WTC11 (cell line): ENCODE data around the gene DTHD1. TPM values are rescaled to one million over a fixed set of nuclear protein-coding genes. Genes with fewer than 3 reads are reported as not detected.

ENCODE experiments used
- ATAC-seq: fragments of 200-7000 bp; cut with Tn5 transposase; 2 replicates; pipeline ENCODE4 v1.10.0; 2021; ENCODE audit warnings: mild to moderate bottlenecking, moderate library complexity
- CTCF ChIA-PET: fragments of 300-600 bp; sonication (Branson Sonifier 250); formaldehyde crosslinking; loops from one replicate; lab custom pipeline; 2021; ENCODE audit warnings: antibody characterized with exemption; lab: Charles Lee
- POLR2A ChIA-PET: fragments of 350-600 bp; sonication (Branson Sonifier 250); formaldehyde crosslinking; loops from one replicate; lab custom pipeline; 2021; ENCODE audit warnings: antibody characterized with exemption; lab: Charles Lee
- DNase-seq: peaks from one replicate; pipeline ENCODE4 v3.0.0; 2021; ENCODE audit warnings: low spot score
- H3K27ac Mint-ChIP-seq: 2 replicates; pipeline ENCODE4 v1.8.0; 2021; ENCODE audit warnings: mixed read lengths
- H3K27me3 Mint-ChIP-seq: 2 replicates; pipeline ENCODE4 v1.8.0; 2021; ENCODE audit warnings: low read depth, mild to moderate bottlenecking, moderate library complexity, mixed read lengths
- H3K36me3 Mint-ChIP-seq: 2 replicates; pipeline ENCODE4 v1.8.0; 2021; ENCODE audit warnings: mixed read lengths
- H3K4me1 Mint-ChIP-seq: 2 replicates; pipeline ENCODE4 v1.8.0; 2022; ENCODE audit warnings: mixed read lengths
- H3K4me3 Mint-ChIP-seq: 2 replicates; pipeline ENCODE4 v1.8.0; 2021; ENCODE audit warnings: mild to moderate bottlenecking, moderate library complexity, mixed read lengths
- H3K9me3 Mint-ChIP-seq: 2 replicates; pipeline ENCODE4 v1.8.0; 2021; ENCODE audit warnings: mixed read lengths
- ATF1 ChIP-seq: sonication (generic); formaldehyde crosslinking; IDR thresholded peaks from 2 replicates; pipeline ENCODE4 v1.8.1; 2023; ENCODE audit warnings: mild to moderate bottlenecking, moderate library complexity, missing genetic modification reagents
- ELF4 ChIP-seq: sonication (generic); formaldehyde crosslinking; IDR thresholded peaks from 2 replicates; pipeline ENCODE4 v1.8.1; 2022; ENCODE audit warnings: low read depth, mild to moderate bottlenecking, moderate library complexity, missing genetic modification reagents
- EMX1 ChIP-seq: fragments of 250-450 bp; sonication (Bioruptor Pico); IDR thresholded peaks from 2 replicates; pipeline ENCODE4 v1.8.0; 2021; ENCODE audit warnings: mild to moderate bottlenecking
- IRF2 ChIP-seq: sonication (generic); formaldehyde crosslinking; IDR thresholded peaks from 2 replicates; pipeline ENCODE4 v1.8.0; 2022; ENCODE audit warnings: low read depth, missing genetic modification reagents, borderline replicate concordance
- JAZF1 ChIP-seq: fragments of 250-450 bp; sonication (Bioruptor Pico); IDR thresholded peaks from 2 replicates; pipeline ENCODE4 v1.9.0; 2021; ENCODE audit warnings: moderate library complexity, mild to moderate bottlenecking, inconsistent platforms
- KAT7 ChIP-seq: sonication (generic); formaldehyde crosslinking; IDR thresholded peaks from 2 replicates; pipeline ENCODE4 v1.8.1; 2023; ENCODE audit warnings: missing genetic modification reagents, mild to moderate bottlenecking, borderline replicate concordance
- MXD4 ChIP-seq: fragments of 250-450 bp; sonication (Bioruptor Pico); IDR thresholded peaks from 2 replicates; pipeline ENCODE4 v1.8.0; 2021; ENCODE audit warnings: mild to moderate bottlenecking, moderate library complexity, borderline replicate concordance
- NR2C2 ChIP-seq: sonication (generic); formaldehyde crosslinking; IDR thresholded peaks from 2 replicates; pipeline ENCODE4 v1.8.0; 2022; ENCODE audit warnings: mild to moderate bottlenecking, missing genetic modification reagents
- SOX15 ChIP-seq: fragments of 250-450 bp; sonication (Bioruptor Pico); IDR thresholded peaks from 2 replicates; pipeline ENCODE4 v1.9.0; 2021; ENCODE audit warnings: mild to moderate bottlenecking
- TEAD4 ChIP-seq: sonication (generic); formaldehyde crosslinking; IDR thresholded peaks from 2 replicates; pipeline ENCODE4 v1.8.0; 2022; ENCODE audit warnings: mild to moderate bottlenecking, missing genetic modification reagents
- TP53 ChIP-seq: sonication (generic); formaldehyde crosslinking; IDR thresholded peaks from 2 replicates; pipeline ENCODE4 v1.8.1; 2023; ENCODE audit warnings: mild to moderate bottlenecking, missing genetic modification reagents
- ZNF219 ChIP-seq: sonication (generic); formaldehyde crosslinking; IDR thresholded peaks from 2 replicates; pipeline ENCODE4 v1.8.0; 2023; ENCODE audit warnings: missing genetic modification reagents, mild to moderate bottlenecking, borderline replicate concordance
- total RNA-seq: library from RNA; stranded (reverse); gene quantifications from 3 replicates; pipeline ENCODE4 v1.2.3, GENCODE V29; 2021
- TF ChIP-seq, protein P1 (sequence below): fragments of 250-450 bp; sonication (Bioruptor Pico); IDR thresholded peaks from 2 replicates; pipeline ENCODE4 v1.9.0; 2021; ENCODE audit warnings: mild to moderate bottlenecking
- TF ChIP-seq, protein P2 (sequence below): fragments of 250-450 bp; sonication (Bioruptor Pico); IDR thresholded peaks from 2 replicates; pipeline ENCODE4 v1.9.0; 2021; ENCODE audit warnings: mild to moderate bottlenecking, borderline replicate concordance
- TF ChIP-seq, protein P3 (sequence below): sonication (generic); formaldehyde crosslinking; IDR thresholded peaks from 2 replicates; pipeline ENCODE4 v1.8.1; 2023; ENCODE audit warnings: mild to moderate bottlenecking, missing genetic modification reagents, moderate library complexity
- TF ChIP-seq, protein P4 (sequence below): sonication (generic); formaldehyde crosslinking; IDR thresholded peaks from 2 replicates; pipeline ENCODE4 v1.8.1; 2022; ENCODE audit warnings: low read depth, missing genetic modification reagents, borderline replicate concordance
- TF ChIP-seq, protein P5 (sequence below): sonication (generic); formaldehyde crosslinking; IDR thresholded peaks from 2 replicates; pipeline ENCODE4 v1.8.1; 2023; ENCODE audit warnings: mild to moderate bottlenecking, missing genetic modification reagents
- TF ChIP-seq, protein P6 (sequence below): fragments of 250-450 bp; sonication (Bioruptor Pico); conservative IDR thresholded peaks from 2 replicates; pipeline ENCODE4 v1.9.0; 2021; ENCODE audit warnings: mild to moderate bottlenecking
- TF ChIP-seq, protein P7 (sequence below): fragments of 250-450 bp; sonication (Bioruptor Pico); IDR thresholded peaks from 2 replicates; pipeline ENCODE4 v2.1.2; 2022; ENCODE audit warnings: mild to moderate bottlenecking, moderate library complexity

Gene DTHD1
- total RNA-seq, 1 experiment from 2014 or later: not detected

DNA sequence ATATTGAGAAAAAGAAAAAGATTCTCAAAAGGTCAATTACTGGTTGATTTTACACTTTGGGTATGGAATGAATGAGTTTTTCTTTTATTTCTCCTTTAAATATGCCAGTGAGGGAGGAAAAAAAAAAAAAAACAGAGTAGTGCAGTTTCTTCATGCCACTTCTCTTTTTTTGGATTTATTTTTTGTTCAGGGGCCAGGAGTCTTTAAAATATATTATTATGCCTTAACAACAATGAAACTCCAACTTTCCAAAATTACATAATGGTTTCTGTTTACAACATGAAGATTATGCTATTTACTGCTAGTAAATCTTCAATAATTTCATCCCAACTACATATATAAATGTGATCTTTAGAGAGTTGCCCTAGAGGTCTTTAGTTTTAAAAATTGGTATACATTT is 31.9 kb downstream of the DTHD1 start:
- H3K9me3 Mint-ChIP-seq: no peaks in the 10 kb centered on the region
- TF ChIP-seq NR2C2 (CRISPR knock-in tag) (no peak), SOX15 (CRISPR knock-in tag) (no peak), JAZF1 (CRISPR knock-in tag) (no peak), EMX1 (no peak), IRF2 (CRISPR knock-in tag) (no peak), ATF1 (no peak)
- TF ChIP-seq, protein P1, sequence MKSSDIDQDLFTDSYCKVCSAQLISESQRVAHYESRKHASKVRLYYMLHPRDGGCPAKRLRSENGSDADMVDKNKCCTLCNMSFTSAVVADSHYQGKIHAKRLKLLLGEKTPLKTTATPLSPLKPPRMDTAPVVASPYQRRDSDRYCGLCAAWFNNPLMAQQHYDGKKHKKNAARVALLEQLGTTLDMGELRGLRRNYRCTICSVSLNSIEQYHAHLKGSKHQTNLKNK (CRISPR knock-in tag): no peak
- TF ChIP-seq, protein P2, sequence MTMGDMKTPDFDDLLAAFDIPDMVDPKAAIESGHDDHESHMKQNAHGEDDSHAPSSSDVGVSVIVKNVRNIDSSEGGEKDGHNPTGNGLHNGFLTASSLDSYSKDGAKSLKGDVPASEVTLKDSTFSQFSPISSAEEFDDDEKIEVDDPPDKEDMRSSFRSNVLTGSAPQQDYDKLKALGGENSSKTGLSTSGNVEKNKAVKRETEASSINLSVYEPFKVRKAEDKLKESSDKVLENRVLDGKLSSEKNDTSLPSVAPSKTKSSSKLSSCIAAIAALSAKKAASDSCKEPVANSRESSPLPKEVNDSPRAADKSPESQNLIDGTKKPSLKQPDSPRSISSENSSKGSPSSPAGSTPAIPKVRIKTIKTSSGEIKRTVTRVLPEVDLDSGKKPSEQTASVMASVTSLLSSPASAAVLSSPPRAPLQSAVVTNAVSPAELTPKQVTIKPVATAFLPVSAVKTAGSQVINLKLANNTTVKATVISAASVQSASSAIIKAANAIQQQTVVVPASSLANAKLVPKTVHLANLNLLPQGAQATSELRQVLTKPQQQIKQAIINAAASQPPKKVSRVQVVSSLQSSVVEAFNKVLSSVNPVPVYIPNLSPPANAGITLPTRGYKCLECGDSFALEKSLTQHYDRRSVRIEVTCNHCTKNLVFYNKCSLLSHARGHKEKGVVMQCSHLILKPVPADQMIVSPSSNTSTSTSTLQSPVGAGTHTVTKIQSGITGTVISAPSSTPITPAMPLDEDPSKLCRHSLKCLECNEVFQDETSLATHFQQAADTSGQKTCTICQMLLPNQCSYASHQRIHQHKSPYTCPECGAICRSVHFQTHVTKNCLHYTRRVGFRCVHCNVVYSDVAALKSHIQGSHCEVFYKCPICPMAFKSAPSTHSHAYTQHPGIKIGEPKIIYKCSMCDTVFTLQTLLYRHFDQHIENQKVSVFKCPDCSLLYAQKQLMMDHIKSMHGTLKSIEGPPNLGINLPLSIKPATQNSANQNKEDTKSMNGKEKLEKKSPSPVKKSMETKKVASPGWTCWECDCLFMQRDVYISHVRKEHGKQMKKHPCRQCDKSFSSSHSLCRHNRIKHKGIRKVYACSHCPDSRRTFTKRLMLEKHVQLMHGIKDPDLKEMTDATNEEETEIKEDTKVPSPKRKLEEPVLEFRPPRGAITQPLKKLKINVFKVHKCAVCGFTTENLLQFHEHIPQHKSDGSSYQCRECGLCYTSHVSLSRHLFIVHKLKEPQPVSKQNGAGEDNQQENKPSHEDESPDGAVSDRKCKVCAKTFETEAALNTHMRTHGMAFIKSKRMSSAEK (CRISPR knock-in tag): no peak
- TF ChIP-seq, protein P3, sequence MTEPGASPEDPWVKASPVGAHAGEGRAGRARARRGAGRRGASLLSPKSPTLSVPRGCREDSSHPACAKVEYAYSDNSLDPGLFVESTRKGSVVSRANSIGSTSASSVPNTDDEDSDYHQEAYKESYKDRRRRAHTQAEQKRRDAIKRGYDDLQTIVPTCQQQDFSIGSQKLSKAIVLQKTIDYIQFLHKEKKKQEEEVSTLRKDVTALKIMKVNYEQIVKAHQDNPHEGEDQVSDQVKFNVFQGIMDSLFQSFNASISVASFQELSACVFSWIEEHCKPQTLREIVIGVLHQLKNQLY (CRISPR knock-in tag): no peak
- TF ChIP-seq, protein P4, sequence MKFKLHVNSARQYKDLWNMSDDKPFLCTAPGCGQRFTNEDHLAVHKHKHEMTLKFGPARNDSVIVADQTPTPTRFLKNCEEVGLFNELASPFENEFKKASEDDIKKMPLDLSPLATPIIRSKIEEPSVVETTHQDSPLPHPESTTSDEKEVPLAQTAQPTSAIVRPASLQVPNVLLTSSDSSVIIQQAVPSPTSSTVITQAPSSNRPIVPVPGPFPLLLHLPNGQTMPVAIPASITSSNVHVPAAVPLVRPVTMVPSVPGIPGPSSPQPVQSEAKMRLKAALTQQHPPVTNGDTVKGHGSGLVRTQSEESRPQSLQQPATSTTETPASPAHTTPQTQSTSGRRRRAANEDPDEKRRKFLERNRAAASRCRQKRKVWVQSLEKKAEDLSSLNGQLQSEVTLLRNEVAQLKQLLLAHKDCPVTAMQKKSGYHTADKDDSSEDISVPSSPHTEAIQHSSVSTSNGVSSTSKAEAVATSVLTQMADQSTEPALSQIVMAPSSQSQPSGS (CRISPR knock-in tag): no peak
- no peak for DNase-seq
- no peak overlapping the region for H3K4me3 Mint-ChIP-seq
- ChIA-PET CTCF (interaction anchor here (1.3 kb wide), 1 partner anchor 86 kb away, joined by 3 read pairs; no protein-coding TSS in a partner anchor), POLR2A (no interaction called here)
- ATAC-seq: no peak
- H3K27ac Mint-ChIP-seq: no peak overlapping the region
- no peaks in the 10 kb centered on the region; the same call in 1 of the 2 replicates for H3K27me3 Mint-ChIP-seq
- no peaks in the 10 kb centered on the region for H3K36me3 Mint-ChIP-seq
- no peaks in the 10 kb centered on the region for H3K4me1 Mint-ChIP-seq

DNA sequence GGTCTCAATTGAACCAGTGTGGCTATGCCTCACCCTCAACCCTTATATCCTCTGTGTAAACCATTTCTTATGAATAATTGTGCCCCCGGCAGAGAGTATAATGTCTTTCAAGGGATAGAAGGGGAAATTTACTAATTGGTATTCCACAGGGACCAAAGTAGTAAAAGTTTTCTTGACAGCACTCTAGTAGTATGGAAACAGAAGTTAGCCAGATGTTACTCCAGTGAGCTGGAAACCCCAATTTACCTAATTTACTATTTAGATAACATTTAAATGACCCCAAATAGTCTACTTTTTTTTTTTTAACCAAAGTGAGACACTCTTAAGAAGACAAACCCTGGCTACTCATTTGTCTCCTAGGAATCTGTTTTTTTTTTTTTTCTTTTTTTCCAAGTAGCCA is 32.3 kb downstream of the DTHD1 start:
- DNase-seq: no peak
- H3K27me3 Mint-ChIP-seq: no peaks in the 10 kb centered on the region; the same call in 1 of the 2 replicates
- CTCF ChIA-PET: interaction anchor here (1.3 kb wide), 1 partner anchor 86 kb away, joined by 3 read pairs; no protein-coding TSS in a partner anchor
- H3K36me3 Mint-ChIP-seq: no peaks in the 10 kb centered on the region
- H3K27ac Mint-ChIP-seq: no peak overlapping the region
- TF ChIP-seq, protein P5, sequence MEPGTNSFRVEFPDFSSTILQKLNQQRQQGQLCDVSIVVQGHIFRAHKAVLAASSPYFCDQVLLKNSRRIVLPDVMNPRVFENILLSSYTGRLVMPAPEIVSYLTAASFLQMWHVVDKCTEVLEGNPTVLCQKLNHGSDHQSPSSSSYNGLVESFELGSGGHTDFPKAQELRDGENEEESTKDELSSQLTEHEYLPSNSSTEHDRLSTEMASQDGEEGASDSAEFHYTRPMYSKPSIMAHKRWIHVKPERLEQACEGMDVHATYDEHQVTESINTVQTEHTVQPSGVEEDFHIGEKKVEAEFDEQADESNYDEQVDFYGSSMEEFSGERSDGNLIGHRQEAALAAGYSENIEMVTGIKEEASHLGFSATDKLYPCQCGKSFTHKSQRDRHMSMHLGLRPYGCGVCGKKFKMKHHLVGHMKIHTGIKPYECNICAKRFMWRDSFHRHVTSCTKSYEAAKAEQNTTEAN (CRISPR knock-in tag): no peak
- TF ChIP-seq, protein P6, sequence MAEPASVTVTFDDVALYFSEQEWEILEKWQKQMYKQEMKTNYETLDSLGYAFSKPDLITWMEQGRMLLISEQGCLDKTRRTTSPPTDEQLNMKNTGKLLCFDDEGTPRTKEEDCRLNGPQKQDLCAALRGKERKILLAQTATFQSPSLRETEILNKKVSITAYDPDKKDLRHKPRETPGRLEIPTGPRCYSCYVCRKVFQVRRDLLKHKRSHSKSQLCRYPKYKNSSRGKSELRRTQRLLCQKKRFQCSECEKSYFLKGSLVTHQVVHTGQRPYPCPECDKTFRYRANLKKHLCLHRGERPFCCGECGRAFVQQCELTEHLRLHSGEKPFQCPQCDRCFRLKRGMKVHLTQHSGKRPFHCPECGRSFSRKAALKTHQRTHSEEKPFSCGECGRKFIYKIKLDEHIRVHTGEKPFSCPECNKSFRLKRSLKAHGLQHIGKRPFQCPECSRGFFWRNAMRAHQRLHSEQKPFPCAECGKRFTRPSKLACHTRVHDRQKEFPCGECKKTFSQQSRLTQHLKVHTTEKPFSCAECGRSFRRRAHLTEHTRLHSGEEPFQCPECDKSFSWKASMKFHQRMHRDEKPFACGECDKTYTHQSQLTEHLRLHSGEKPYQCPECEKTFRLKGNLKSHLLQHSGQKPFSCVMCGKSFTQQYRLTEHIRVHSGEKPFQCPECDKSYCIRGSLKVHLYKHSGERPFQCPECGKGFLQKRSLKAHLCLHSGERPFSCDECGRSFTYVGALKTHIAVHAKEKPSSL (CRISPR knock-in tag): no peak
- TF ChIP-seq ZNF219 (CRISPR knock-in tag) (no peak), MXD4 (CRISPR knock-in tag) (no peak), TEAD4 (CRISPR knock-in tag) (no peak), NR2C2 (CRISPR knock-in tag) (no peak), KAT7 (CRISPR knock-in tag) (no peak), ELF4 (no peak), TP53 (CRISPR knock-in tag) (no peak)
- TF ChIP-seq, protein P7, sequence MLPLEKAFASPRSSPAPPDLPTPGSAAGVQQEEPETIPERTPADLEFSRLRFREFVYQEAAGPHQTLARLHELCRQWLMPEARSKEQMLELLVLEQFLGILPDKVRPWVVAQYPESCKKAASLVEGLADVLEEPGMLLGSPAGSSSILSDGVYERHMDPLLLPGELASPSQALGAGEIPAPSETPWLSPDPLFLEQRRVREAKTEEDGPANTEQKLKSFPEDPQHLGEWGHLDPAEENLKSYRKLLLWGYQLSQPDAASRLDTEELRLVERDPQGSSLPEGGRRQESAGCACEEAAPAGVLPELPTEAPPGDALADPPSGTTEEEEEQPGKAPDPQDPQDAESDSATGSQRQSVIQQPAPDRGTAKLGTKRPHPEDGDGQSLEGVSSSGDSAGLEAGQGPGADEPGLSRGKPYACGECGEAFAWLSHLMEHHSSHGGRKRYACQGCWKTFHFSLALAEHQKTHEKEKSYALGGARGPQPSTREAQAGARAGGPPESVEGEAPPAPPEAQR: no peak
- no peak for ATAC-seq
- H3K9me3 Mint-ChIP-seq: no peaks in the 10 kb centered on the region
- POLR2A ChIA-PET: no interaction called here
- H3K4me3 Mint-ChIP-seq: no peak overlapping the region
- no peaks in the 10 kb centered on the region for H3K4me1 Mint-ChIP-seq
